NCI-H1092 (cell line): ENCODE measurements around the gene CGB2.
"Not testable (repeated sequence)": the region's sequence is repeated elsewhere in the genome, so short reads cannot be mapped to it uniquely, and the experiment has no call there.

Experiments used
- DNase-seq: peaks from one replicate; lab custom pipeline; 2025; lab: John Stamatoyannopoulos, UW

The CGB2 gene

DNA sequence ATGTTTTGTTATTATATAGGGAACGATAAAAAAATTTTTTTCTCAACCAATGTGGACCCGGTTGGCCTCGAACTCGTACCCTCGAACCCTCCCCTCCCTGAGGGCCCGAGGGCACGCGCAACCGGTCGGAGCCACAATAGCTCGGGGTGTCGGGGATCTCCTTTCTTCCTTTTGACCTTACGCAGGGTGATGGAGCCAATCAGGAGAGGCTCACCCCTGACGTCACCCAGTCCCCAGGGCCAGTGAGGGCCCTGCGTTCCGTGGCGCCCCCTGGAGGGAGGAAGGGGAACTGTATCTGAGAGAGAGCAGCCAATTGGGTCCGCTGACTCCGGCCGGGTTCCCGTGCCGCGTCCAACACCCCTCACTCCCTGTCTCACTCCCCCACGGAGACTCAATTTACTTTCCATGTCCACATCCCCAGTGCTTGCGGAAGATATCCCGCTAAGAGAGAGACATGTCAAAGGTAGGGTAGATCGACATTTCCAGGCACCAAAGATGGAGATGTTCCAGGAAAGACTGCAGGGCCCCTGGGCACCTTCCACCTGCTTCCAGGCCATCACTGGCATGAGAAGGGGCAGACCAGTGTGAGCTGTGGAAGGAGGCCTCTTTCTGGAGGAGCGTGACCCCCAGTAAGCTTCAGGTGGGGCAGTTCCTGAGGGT lies at the start of gene CGB2:
Gene CGB2, plus strand, starts transcription at position 249 of the 660 bp plus-strand sequence. Its CDS starts 206 bp downstream, at position 455.
- DNase-seq: not testable (repeated sequence)

DNA sequence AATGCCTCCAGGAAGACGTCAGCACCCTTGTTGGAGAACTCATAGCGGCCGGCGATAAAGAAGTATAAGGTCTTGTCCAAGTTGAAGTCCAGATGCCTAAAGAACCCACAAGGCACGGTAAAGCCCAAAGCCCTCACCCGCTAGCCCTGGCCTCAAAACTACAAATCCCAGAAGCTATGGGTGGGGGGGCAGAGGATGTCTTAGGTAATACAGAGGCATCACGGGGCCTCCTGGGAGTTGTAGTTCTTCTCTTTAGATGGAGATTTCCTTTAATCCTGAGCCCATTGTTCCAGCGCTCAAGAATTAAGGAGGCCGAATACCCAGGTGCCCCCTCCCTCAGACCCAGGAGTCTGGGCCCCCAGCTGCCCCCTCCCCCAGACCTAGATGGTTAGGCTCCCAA lies 49.4 kb upstream of the CGB2 start:
- no peak for DNase-seq

DNA sequence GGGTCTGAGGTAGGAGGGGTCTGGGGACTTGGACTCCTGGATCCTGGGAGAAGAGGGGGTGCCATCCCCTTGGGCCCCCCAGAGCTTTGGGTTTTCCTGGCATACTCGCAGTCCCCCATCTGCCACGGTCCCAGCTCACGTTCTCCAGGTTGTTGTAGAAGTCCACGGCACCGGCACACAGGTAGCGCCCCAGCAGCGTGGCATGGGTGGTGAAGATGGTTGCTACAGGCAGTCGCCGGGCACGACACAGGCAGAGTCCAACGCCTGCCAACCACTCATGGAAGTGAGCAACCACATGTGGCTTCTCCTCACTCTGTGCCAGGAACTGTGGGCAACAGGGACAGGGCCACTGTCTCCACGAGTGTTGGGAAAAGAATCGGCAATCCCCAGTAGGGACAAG lies 46.0 kb upstream of the CGB2 start:
- no peak for DNase-seq

DNA sequence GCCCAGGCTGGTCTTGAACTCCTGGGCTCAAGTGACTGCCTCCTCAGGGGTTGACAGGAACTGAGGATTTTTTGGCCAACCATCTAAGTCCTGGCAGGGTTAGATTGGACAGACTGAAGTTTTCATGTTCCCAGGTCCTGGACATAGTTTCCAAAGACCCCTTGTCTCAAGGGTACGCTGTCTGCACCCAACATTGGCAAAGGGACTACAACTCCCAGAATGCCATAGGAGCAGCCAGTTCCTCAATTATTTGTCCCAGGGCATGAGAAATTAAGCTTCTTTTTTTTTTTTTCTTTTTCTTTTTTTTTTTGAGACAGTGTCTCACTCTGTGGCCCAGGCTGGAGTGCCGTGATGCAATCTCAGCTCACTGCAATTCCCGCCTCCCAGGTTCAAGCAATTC lies 45.5 kb upstream of the CGB2 start:
- no peak for DNase-seq

DNA sequence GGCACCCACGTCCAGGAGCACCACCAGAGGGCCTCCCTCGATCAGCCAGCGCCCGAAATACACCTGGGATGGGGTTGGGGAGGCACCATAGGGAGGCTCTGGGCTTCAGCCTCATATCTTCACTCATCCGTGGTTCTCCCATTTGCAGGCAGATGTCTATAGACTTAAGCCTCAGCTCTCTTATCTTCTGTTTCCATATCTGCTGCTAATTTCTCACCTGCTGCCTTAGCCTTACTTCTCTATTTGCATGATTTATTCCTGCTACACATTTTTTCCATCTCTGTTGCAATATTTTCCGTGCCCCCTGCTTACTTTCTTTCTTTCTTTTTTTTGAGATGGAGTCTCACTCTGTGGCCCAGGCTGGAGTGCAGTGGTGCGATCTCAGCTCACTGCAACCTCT lies 44.4 kb upstream of the CGB2 start:
- DNase-seq: no peak

DNA sequence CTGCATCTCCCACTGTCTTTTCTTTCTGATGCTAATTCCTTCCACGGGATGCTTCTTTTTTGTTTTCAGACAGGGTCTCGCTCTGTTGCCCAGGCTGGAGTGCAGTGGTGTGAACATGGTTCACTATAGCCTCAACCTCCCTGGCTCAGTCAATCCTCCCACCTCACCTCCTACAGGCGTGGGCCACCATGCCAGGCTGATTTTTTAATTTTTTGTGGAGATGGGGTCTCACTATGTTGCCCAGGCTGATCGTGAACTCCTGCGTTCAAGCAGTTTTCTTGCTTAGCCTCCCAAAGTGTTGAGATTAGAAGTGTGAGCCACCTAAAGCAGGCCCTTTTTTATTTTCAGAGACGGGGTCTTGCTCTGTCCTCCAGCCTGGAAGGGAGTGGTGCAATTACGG lies 43.4 kb upstream of the CGB2 start:
- DNase-seq: no peak

DNA sequence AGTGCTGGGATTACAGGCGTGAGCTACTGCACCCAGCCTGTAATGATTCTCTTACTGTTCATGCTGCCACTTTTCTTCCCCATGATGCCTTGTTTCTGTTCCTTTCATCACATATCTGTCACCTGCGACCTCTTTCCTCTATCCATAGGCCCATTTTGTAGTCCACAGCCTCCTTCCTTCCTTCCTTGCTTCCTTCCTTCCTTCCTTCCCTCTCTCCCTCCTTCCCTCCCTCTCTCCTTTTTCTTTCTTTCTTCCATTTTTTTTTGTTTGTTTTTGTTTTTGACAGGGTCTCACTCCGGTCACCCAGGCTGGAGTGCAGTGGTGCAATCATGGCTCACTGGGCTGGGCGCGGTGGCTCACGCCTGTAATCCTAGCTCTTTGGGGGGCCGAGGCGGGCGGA lies 42.8 kb upstream of the CGB2 start:
- DNase-seq: no peak

DNA sequence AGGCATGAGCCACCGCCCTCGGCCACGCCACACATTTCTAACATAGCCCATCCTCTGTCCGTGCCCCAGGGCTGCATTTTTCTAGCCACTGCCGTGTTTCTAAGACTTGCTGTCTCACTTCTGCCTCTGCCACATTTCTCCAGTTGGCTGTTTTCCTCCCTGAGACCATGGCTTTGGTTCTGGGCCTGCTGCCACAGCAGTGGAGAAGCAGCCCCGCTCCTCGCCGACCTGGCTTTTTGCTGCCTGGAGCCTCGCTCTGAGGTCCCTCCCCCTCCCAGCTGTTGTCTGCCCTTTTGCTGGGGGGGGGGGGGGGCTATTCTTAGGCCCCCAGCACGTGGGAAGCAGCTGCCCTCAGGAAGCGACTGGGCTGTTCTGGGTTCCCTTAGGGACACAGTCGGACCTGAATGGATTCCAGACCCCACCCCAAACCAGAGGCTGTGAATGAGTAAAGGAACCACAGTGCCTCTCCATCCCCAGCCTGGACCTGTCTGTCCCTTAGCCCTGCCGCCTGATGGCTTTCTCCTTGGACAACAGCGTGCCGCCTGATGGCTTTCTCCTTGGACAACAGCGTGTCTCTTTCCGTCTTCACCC lies 41.9 kb upstream of the CGB2 start:
- no peak for DNase-seq

DNA sequence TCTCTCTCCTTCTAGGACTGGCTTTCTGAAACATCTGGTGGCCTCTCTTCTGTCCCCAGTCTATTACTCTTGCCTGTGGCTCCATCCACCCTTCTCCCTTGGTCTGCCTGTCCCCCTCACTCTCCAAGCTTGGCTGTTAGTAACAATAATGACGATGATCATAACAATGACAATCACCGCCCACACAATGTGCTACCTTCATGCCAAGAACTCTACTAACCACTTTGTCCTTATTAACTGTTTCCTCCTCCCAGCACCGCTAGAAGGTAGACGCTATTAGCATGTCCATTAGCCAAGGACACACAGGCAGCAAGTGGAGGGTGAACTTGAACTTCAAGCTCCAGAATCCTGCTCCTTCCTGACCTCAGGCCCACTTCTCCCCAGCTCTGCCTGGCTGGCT lies 41.3 kb upstream of the CGB2 start:
- no peak for DNase-seq

DNA sequence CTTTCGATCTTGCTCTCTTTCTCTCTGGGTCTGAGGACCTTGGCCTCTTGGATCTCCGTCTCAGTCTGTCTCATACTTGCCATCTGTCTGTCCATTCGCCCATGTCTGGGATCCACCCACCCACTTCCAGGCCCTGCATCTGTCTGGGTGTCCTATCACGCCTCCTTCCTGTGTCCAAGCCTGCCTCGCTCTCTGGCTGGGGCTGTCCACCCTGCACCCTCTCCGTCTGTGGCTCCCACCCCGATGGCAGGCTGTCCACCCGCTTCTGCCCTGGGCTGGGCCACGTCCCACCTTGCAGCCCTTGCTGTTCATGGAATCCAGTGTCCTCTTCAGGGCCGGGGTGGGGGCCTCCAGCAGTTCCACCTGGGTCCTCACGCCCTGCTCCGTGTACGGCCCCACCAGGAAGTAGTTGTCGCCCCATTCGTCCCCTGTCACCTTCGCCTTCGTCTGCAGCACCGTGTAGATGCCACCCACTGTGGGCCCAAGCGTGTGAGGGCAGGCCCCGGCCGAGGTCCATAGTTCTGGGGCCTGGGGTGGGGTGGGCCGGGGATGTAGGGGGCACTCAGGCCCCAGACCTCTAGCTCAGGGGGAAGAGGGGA lies 40.6 kb upstream of the CGB2 start:
- DNase-seq: no peak

DNA sequence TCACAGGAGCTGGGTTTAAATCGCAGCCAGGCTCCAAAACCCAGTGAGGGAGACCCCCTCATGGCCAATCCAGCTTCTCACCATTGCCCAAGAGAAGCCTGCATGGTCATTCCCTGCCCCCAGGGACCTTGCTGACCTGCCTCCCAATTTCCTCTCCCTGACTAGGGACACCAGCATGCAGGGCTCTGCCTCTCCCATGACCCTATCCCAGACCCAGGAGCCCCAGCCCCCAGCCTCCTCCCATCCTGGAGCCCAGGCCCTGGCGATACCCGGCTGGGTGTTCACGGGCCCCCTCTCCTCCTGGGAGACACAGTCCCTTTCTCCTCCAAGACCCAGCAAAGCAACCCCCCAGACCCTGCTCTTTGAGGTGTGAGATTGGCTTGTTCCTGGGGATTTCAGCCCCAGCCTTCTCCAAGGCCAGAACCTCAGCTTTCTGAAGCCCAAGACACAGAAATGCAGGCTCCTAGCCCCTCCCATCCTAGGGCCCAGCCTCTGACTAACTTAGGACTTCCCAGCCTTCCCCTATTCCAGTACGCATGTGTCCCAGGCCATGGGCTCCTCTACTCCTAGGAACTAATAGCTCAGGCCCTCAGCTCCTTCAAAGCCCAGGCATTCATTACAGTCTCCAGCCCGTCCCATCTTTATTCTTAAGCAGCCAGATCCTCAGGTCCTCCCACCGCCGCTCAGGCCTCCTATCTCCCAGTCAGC lies 39.7 kb upstream of the CGB2 start:
- no peak for DNase-seq

DNA sequence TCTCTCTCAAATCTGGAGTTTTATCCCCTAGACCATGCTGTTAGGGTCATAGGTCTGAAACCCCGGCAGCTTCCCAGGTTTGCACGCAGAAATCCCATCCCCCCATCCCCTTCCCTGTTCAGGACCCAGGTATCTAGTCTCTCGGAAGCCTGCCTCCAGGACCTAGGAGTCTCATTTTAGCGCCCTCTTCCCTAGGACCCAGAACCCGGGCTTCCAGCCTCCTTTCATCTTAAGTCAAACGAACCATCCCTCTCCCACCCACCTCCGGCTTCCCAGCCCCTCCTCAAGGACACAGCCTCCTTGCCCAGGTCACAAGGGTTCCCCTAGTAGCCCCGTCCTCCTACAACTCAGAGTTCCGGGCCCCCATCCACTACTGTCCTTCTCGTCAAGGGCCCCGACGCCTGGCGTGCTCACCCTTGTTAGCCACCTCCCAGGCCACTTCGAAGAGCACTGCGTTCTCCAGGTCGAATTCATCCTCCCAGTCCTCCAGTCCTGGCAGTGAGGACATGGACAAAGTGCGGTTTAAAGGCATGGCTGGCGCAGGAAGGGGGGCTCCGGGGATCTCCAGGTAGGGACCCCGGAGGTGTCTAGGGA lies 39.0 kb upstream of the CGB2 start:
- no peak for DNase-seq

DNA sequence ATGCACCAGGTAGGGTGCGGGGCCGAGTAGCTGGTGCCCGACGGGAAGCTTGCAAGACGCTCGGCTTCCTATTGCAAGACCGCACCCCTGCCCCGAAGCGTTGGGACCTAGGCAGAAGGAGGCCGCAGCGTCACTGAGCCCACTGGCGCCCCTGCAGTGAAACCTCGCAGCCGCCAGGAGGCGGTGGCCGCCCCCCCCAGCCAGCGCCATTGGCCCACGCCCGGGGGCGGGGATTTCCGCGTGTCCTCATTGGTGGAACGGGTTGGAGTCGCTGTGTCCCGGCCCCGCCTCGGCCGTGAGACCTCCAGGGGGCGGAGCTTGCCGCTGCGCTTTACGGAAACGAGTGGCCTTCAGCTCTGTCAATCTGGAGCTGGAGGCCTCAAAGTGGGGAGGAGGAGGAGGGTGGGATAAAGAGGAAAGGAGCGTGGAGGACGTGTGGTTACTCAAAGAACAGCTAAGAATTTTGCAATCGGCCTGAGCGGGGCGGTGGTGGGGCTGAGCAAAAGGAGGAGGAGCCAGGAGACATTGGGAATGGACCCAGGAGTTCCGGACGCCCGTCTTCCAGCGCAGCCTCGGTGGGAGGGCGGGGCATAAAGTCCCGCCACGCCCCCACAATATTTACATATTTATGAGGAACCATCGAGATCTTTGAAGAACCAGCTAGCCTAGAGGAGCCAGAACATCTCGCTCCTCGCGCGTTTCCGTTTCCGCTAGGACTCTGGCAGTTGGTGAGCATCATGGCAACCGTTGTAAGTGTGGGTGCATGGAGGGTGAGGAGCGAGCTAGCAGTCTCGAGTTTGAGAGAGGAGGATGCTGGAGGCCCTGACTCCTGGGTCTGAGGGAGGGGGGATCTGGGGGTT lies 38.3 kb upstream of the CGB2 start, which contains the start of the genes GYS1 and RUVBL2:
Gene GYS1, minus strand, starts transcription at position 135 of the 860 bp plus-strand sequence. CDS start 197 bp downstream, outside the sequence.
Gene RUVBL2, plus strand, starts transcription at position 713 of the 860 bp plus-strand sequence. Its CDS starts 25 bp downstream, at position 738.
- peak; percentile 96 for DNase-seq

DNA sequence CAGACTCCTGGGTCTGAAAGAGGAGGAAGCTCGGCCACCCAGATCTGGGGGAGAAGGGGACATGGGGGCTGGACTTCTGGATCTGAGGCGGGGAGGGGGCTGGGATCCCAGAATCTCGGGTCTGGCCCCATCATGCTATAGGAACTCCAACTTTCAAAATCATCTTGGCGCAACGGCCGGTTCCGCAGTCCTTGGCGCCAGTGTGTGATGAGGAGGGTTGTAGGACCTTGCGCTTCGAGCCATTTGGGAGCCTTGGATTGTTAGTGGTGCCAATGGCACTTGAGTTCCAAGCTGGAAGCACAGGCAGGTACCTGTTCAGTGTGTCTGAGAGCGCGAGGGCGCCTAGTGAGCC lies 37.7 kb upstream of the CGB2 start:
- no peak for DNase-seq

DNA sequence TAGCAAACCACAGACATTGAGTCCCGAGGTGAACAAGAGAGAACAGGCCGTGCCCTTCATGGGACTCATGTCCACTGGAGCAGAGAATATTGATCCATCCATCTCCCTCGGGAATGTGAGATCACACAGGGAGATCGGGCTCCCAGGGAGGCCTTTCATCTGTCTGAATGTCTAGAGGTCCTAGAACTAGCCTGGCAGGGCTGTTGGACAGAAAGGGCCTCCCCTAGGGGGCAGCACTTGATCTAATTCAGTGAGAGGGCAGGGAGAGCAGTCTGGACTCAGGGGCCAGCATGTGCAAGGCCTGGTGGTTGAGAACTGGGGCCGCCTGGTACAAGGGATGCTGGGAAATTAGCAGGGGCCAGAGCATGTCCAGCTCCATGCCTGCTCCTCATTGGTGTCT lies 33.7 kb upstream of the CGB2 start:
- peak; percentile 9 for DNase-seq

DNA sequence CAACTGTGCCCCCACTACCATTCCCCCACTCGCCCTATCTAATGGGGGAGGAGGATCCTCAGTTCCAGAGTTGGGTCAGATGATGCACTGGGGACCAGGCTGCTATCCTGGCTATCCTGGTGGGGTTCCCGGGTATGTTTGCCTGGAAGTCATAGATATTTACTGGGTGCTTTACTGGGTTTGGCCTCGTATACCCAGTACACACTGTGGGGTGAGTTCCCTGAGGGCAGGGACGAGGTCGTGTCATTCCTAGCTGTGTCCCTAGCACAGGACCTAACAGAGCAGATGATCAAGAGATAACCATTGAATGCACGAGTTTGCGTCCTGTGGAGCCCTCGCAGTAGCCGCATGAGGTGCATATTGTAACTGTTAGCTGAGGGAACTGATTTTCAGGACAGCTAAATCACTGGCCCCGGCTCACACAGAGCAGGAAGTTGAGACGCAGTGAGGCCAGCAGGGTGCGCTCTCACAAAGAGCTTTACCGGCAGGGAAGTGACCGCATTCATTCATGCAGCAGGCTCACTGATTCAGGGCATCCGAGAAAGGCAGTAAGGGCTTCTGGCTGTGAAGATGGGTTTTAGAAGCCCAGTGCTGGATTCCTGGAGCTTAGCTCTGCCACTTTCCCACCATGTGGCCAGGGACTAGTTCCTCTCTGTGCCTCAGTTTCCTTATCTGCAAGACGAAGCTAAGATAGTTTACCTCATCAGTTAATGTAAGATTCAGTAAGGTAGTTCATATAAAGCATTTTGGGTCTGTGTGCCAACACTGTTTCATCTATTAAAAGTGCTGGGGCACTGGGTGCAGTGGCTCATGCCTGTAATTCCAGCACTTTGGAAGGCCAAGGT lies 32.0 kb upstream of the CGB2 start:
- no peak for DNase-seq

DNA sequence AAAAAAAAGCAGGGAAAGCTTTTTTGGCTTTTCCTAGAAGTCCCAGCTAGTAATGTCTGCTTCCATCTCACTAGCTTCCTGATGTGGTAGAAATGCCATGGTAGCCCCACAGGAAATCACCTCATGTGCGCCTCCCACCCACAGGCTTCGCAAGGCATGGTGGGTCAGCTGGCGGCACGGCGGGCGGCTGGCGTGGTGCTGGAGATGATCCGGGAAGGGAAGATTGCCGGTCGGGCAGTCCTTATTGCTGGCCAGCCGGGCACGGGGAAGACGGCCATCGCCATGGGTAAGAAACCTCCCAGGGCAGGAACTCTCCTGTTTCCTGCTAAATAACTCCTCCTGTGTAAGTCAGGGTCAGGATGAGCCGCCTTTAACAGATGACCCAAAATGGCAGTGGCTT lies 27.6 kb upstream of the CGB2 start:
- DNase-seq: no peak

DNA sequence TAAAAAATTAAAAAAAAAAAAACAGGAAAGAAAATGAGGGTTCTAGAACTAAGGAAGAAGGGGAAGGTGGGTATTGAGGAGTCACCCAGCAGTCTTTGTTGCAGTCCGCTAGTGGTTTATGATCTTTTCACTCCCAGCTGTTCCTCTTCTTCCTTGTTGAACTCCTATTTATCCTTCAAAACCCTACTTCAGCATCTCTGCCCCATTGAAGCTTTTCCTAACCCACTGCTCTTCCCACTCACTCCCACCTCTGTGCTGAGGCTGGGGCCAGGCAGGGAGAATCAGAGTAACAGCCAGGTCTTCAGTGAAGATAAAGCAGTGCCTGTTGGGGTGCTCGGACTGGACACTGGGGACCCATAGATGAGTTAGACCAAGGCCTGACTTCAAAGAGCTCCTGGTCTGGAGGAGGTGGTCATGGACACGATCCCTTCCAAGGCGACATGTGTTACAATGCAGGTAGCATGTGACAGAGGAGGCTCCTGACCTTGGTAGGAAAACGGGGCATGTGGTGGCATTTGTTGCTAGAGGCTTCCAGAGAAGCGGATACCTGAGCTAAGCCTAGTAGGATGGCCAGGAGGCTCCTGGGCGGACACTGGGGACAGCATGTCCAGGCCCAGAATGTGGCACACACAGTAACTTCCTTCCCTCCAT lies 26.6 kb upstream of the CGB2 start:
- no peak for DNase-seq

DNA sequence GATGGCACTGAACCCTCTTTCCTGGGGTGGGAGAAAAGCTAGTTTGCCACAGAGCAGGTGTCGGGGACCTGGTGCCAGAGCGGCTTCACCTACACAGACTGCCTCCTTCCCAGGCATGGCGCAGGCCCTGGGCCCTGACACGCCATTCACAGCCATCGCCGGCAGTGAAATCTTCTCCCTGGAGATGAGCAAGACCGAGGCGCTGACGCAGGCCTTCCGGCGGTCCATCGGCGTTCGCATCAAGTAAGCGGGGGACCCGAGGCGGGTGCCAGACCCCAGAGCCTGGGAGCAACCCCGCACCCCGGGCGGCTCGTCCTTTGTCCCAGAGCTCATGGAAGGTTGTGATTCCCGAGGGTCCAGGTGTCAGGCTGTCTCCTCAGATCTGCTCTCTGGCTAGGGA lies 24.8 kb upstream of the CGB2 start:
- DNase-seq: no peak

DNA sequence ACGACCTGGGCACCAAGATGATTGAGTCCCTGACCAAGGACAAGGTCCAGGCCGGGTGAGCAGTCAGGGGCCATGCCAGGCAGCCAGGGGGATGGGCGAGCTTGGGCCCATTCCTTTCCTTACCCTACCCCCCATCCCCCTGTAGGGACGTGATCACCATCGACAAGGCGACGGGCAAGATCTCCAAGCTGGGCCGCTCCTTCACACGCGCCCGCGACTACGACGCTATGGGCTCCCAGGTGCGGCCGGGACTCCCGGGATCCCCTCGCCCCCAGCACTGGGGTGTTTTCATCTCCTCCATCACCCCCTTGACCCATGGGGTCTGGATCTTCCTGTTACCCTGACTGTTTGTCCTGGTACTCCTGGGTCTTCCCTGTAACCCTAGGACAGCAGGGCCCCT lies 21.9 kb upstream of the CGB2 start:
- DNase-seq: no peak
